B cell (primary cell): ENCODE results near the gene TECPR2. TPM values are rescaled to one million over a fixed set of nuclear protein-coding genes. Genes with fewer than 3 reads are reported as not detected.

Experiments used
- ATAC-seq: fragments of 200-7000 bp; cut with Tn5 transposase; one replicate; pipeline ENCODE4 v1.10.0; 2021; ENCODE audit warnings: low read depth, mild to moderate bottlenecking, moderate number of reproducible peaks, moderate library complexity
- CTCF ChIA-PET: fragments of 350-600 bp; sonication (Branson Sonifier 250); formaldehyde crosslinking; loops from one replicate; lab custom pipeline; 2021; ENCODE audit warnings: antibody characterized with exemption, inconsistent platforms; lab: Charles Lee
- POLR2A ChIA-PET: fragments of 350-600 bp; sonication (Branson Sonifier 250); formaldehyde crosslinking; loops from one replicate; lab custom pipeline; 2021; ENCODE audit warnings: antibody characterized with exemption; lab: Charles Lee
- DNase-seq: peaks from one replicate; pipeline ENCODE4 v3.0.0; 2013
- H2AFZ ChIP-seq: 2 replicates; pipeline ENCODE4 v1.6.1; 2012; ENCODE audit warnings: mild to moderate bottlenecking, low read depth, low read length; ENCODE audit not compliant: insufficient read depth, poor library complexity, severe bottlenecking
- H3K27ac ChIP-seq, 2 donors: 1 replicate in 1 of 2; 2 replicates in 1 of 2; pipeline ENCODE4 v1.5.1; 2012 to 2013; ENCODE audit warnings: low read length in 2 of 2, mild to moderate bottlenecking in 2 of 2, moderate library complexity in 1 of 2
- H3K27me3 ChIP-seq, 4 experiments: fragments of 200-600 bp in 1 of 4; sonication (generic) in 1 of 4; replicated peaks in 1 of 4; 1 replicate in 2 of 4; 2 replicates in 2 of 4; pipeline versions ENCODE4 v1.6.1 to v1.7.0; 2013 to 2016; ENCODE audit warnings: low read length in 3 of 4, mild to moderate bottlenecking in 2 of 4, mixed read lengths in 1 of 4, moderate library complexity in 1 of 4; ENCODE audit not compliant: insufficient read depth in 4 of 4, control insufficient read depth in 3 of 4; ENCODE audit errors: control extremely low read depth in 1 of 4
- H3K36me3 ChIP-seq, 2 experiments: replicated peaks in 1 of 2; 1 replicate in 1 of 2; 2 replicates in 1 of 2; pipeline versions ENCODE4 v1.6.1 to v1.7.1; 2013; ENCODE audit warnings: low read length in 1 of 2; ENCODE audit not compliant: insufficient read depth in 2 of 2, control insufficient read depth in 1 of 2; ENCODE audit errors: control extremely low read depth in 1 of 2, extremely low read depth in 1 of 2
- H3K4me1 ChIP-seq, 2 donors: fragments of 200-600 bp in 1 of 2; sonication (generic) in 1 of 2; 1 replicate in 1 of 2; 2 replicates in 1 of 2; pipeline versions ENCODE4 v1.5.1 to v1.6.1; 2013 to 2017; ENCODE audit warnings: low read length in 2 of 2; ENCODE audit not compliant: control insufficient read depth in 2 of 2, insufficient read depth in 2 of 2
- H3K4me2 ChIP-seq: replicated peaks from 2 replicates; pipeline ENCODE3; 2012; ENCODE audit warnings: mild to moderate bottlenecking, low read depth, low read length; ENCODE audit not compliant: poor library complexity, severe bottlenecking
- H3K4me3 ChIP-seq, 5 experiments: fragments of 200-600 bp in 1 of 5; sonication (generic) in 1 of 5; 1 replicate in 3 of 5; 2 replicates in 2 of 5; pipeline versions ENCODE4 v1.5.1 to v1.7.0; 2011 to 2016; ENCODE audit warnings: low read length in 4 of 5, mild to moderate bottlenecking in 4 of 5, low read depth in 2 of 5, control low read depth in 1 of 5, moderate library complexity in 1 of 5; ENCODE audit not compliant: insufficient read depth in 1 of 5; ENCODE audit errors: control extremely low read depth in 1 of 5, extremely low read depth in 1 of 5
- H3K79me2 ChIP-seq: fragments of 200-600 bp; sonication (generic); one replicate; pipeline ENCODE4 v1.6.0; 2016; ENCODE audit warnings: low read length; ENCODE audit not compliant: control insufficient read depth, insufficient read depth
- H3K9ac ChIP-seq: fragments of 200-600 bp; sonication (generic); 2 replicates; pipeline ENCODE4 v1.6.1; 2017; ENCODE audit warnings: mild to moderate bottlenecking, low read length, moderate library complexity
- H3K9me3 ChIP-seq, 3 donors: one replicate each; pipeline versions ENCODE4 v1.6.1 to v1.7.1; 2013; ENCODE audit warnings: low read length in 2 of 3; ENCODE audit not compliant: control insufficient read depth in 2 of 3, insufficient read depth in 1 of 3; ENCODE audit errors: control extremely low read depth in 1 of 3
- H4K20me1 ChIP-seq: 2 replicates; pipeline ENCODE4 v1.6.0; 2012; ENCODE audit warnings: mild to moderate bottlenecking, low read length; ENCODE audit not compliant: insufficient read depth, control insufficient read depth, poor library complexity, severe bottlenecking
- H3K27ac Mint-ChIP-seq: one replicate; pipeline ENCODE4 v1.8.0; 2021; ENCODE audit warnings: mixed read lengths
- H3K27me3 Mint-ChIP-seq: one replicate; pipeline ENCODE4 v1.8.0; 2021; ENCODE audit warnings: mixed read lengths
- H3K4me1 Mint-ChIP-seq: one replicate; pipeline ENCODE4 v1.8.0; 2021; ENCODE audit warnings: mixed read lengths
- H3K4me3 Mint-ChIP-seq: one replicate; pipeline ENCODE4 v1.8.0; 2021; ENCODE audit warnings: mixed read lengths
- H3K9me3 Mint-ChIP-seq: one replicate; pipeline ENCODE4 v1.8.0; 2022; ENCODE audit warnings: mixed read lengths; ENCODE audit not compliant: insufficient read depth
- CTCF ChIP-seq: fragments of 200-600 bp; IDR thresholded peaks from one replicate; pipeline ENCODE4 v1.8.0; 2022; ENCODE audit warnings: antibody characterized with exemption, mild to moderate bottlenecking
- EZH2 ChIP-seq: IDR thresholded peaks from 2 replicates; pipeline ENCODE4 v1.6.1; 2012; ENCODE audit warnings: borderline replicate concordance, low read depth, mild to moderate bottlenecking, moderate library complexity, low read length; ENCODE audit not compliant: insufficient read depth, poor library complexity, severe bottlenecking
- WGBS: methylation state at CpG from one replicate; pipeline ENCODE4 v1.1.5; 2013; ENCODE audit warnings: missing lambda C conversion rate; ENCODE audit not compliant: insufficient coverage; 5-methylcytosine and 5-hydroxymethylcytosine counted together
- intact Hi-C: fragments of 100-400 bp; cut with micrococcal nuclease; formaldehyde crosslinking; loops from one replicate; pipeline ENCODE4 v1.10.0; 2022
- polyA plus RNA-seq: library from polyadenylated mRNA; depleted of rRNA; stranded (reverse); fragments of >200 nt; gene quantifications from 2 replicates; pipeline ENCODE4 v1.2.3, GENCODE V29; 2012
- total RNA-seq, 2 donors: library from RNA; stranded (reverse); fragments of 120-200 nt in 1 of 2; gene quantifications; 1 replicate in 1 of 2; 2 replicates in 1 of 2; pipeline versions ENCODE4 v1.2.3 to v1.2.4, GENCODE V29; 2013 to 2022

TECPR2 gene
- total and polyA plus RNA-seq, 2 donors (not counting 1 experiment from before 2014, with no cell fraction given): 4.7 to 10.8 TPM

- Mint-ChIP-seq H3K4me1 (no peaks in the 10 kb centered on the region), H3K27ac (no peak overlapping the region), H3K9me3 (no peaks in the 10 kb centered on the region), H3K4me3 (no peak overlapping the region), H3K27me3 (no peaks in the 10 kb centered on the region)
- ChIA-PET POLR2A (no interaction called here), CTCF (no interaction called here)
- DNase-seq: no peak
- Histone ChIP-seq H3K4me3 (no peak overlapping the region), H4K20me1 (no peaks in the 10 kb centered on the region), H3K79me2 (no peaks in the 10 kb centered on the region), H3K9me3 (no peaks in the 10 kb centered on the region), H3K27me3 (no peaks in the 10 kb centered on the region), H3K27ac (no peak overlapping the region), H2AFZ (no peak overlapping the region), H3K36me3 (peaks cover 0 to 2% of the 10 kb centered on the region in 2 experiments), H3K4me1 (no peaks in the 10 kb centered on the region), H3K4me2 (no peak overlapping the region), H3K9ac (no peak overlapping the region)
- ATAC-seq: no peak
- intact Hi-C loops: no loop called here
- TF ChIP-seq CTCF: no peak
- no peak for TF ChIP-seq EZH2
- WGBS: 97% methylated on average over 15 of the region's 15 CpGs
These were observed 130.8 kb downstream of the TECPR2 start for GRCh38 chr14:102493585-102493984.

GRCh38 chr14:102495491-102496330 lies 133.0 kb downstream of the TECPR2 start:
- H3K4me1 Mint-ChIP-seq: no peaks in the 10 kb centered on the region
- H3K9me3 ChIP-seq: no peaks in the 10 kb centered on the region
- POLR2A ChIA-PET: no interaction called here
- H3K27ac Mint-ChIP-seq: no peak overlapping the region
- CTCF ChIA-PET: no interaction called here
- H3K9ac ChIP-seq: no peak overlapping the region
- TF ChIP-seq EZH2: no peak
- no peak for TF ChIP-seq CTCF
- no peaks in the 10 kb centered on the region for H3K27me3 Mint-ChIP-seq
- 98% methylated on average over 24 of the region's 26 CpGs for WGBS
- no peaks in the 10 kb centered on the region for H3K27me3 ChIP-seq
- H3K9me3 Mint-ChIP-seq: no peaks in the 10 kb centered on the region
- H4K20me1 ChIP-seq: no peaks in the 10 kb centered on the region
- ATAC-seq (no peak), DNase-seq (no peak)
- H3K4me1 ChIP-seq: no peaks in the 10 kb centered on the region
- intact Hi-C loops: no loop called here
- H3K4me3 ChIP-seq: no peak overlapping the region
- H3K4me3 Mint-ChIP-seq: no peak overlapping the region
- no peak overlapping the region for H2AFZ ChIP-seq
- H3K4me2 ChIP-seq: no peak overlapping the region
- H3K79me2 ChIP-seq: no peaks in the 10 kb centered on the region
- H3K27ac ChIP-seq: no peak overlapping the region
- peaks cover 0 to 4% of the 10 kb centered on the region in 2 experiments for H3K36me3 ChIP-seq
